Neutrophil (primary cell): Measurements from ENCODE around the gene PDE3B.
"Not testable (repeated sequence)": the region's sequence is repeated elsewhere in the genome, so short reads cannot be mapped to it uniquely, and the experiment has no call there.

Experiments
- H3K27ac ChIP-seq: fragments of 200-600 bp; sonication (generic); 2 replicates; pipeline ENCODE4 v1.5.1; 2016; ENCODE audit warnings: mild to moderate bottlenecking, moderate library complexity
- H3K27me3 ChIP-seq: fragments of 200-600 bp; sonication (generic); 2 replicates; pipeline ENCODE4 v1.6.0; 2016; ENCODE audit warnings: mild to moderate bottlenecking
- H3K36me3 ChIP-seq: fragments of 200-600 bp; sonication (generic); 2 replicates; pipeline ENCODE4 v1.5.1; 2017
- H3K4me1 ChIP-seq, 2 experiments: fragments of 200-600 bp in 1 of 2; sonication (generic) in 1 of 2; 1 replicate in 1 of 2; 2 replicates in 1 of 2; pipeline versions ENCODE4 v1.5.1 to v1.6.1; 2013 to 2016; ENCODE audit warnings: low read depth in 1 of 2, low read length in 1 of 2, mild to moderate bottlenecking in 1 of 2, moderate library complexity in 1 of 2; ENCODE audit not compliant: control insufficient read depth in 1 of 2, insufficient read depth in 1 of 2
- H3K4me3 ChIP-seq, 2 experiments: fragments of 200-600 bp in 1 of 2; sonication (generic) in 1 of 2; 1 replicate in 1 of 2; 2 replicates in 1 of 2; pipeline ENCODE4 v1.5.1; 2013 to 2016; ENCODE audit warnings: low read depth in 1 of 2, low read length in 1 of 2, mild to moderate bottlenecking in 1 of 2, moderate library complexity in 1 of 2
- H3K9me3 ChIP-seq: fragments of 200-600 bp; sonication (generic); 2 replicates; pipeline ENCODE4 v1.5.1; 2016
- CTCF ChIP-seq: fragments of 200-600 bp; sonication (generic); IDR thresholded peaks from 2 replicates; pipeline ENCODE4 v1.5.1; 2016; ENCODE audit warnings: antibody characterized with exemption

The PDE3B gene

GRCh38 chr11:14687456-14687855, 43.9 kb downstream of the PDE3B start:
- no peak overlapping the region for H3K27ac ChIP-seq

GRCh38 chr11:14687943-14688627, 44.5 kb downstream of the PDE3B start:
- Histone ChIP-seq H3K27me3 (no peaks in the 10 kb centered on the region), H3K36me3 (no peaks in the 10 kb centered on the region), H3K4me1 (no peaks in the 10 kb centered on the region), H3K27ac (no peak overlapping the region), H3K9me3 (no peaks in the 10 kb centered on the region), H3K4me3 (no peak overlapping the region)
- no peak for TF ChIP-seq CTCF

More at GRCh38 chr11:14687456-14687855, 43.9 kb downstream of the PDE3B start:
- no peak for TF ChIP-seq CTCF
- Histone ChIP-seq H3K9me3 (no peaks in the 10 kb centered on the region), H3K4me3 (no peak overlapping the region), H3K4me1 (no peaks in the 10 kb centered on the region), H3K36me3 (no peaks in the 10 kb centered on the region), H3K27me3 (no peaks in the 10 kb centered on the region)

- H3K4me1 ChIP-seq: peaks cover 6 to 13% of the 10 kb centered on the region in 2 experiments
- H3K4me3 ChIP-seq, H3K27me3 ChIP-seq, H3K36me3 ChIP-seq, H3K27ac ChIP-seq, H3K9me3 ChIP-seq: not testable (repeated sequence)
Measured at GRCh38 chr11:14695656-14696055, 52.1 kb downstream of the PDE3B start.

- Histone ChIP-seq H3K9me3 (no peaks in the 10 kb centered on the region), H3K27me3 (no peaks in the 10 kb centered on the region), H3K36me3 (no peaks in the 10 kb centered on the region), H3K4me1 (peaks cover 6 to 13% of the 10 kb centered on the region in 2 experiments), H3K4me3 (no peak overlapping the region), H3K27ac (no peak overlapping the region)
- TF ChIP-seq CTCF: no peak
Measured at GRCh38 chr11:14698771-14699170, 55.2 kb downstream of the PDE3B start.

- Histone ChIP-seq H3K4me1 (peaks cover 6 to 13% of the 10 kb centered on the region in 2 experiments), H3K27ac (no peak overlapping the region), H3K36me3 (no peaks in the 10 kb centered on the region), H3K4me3 (no peak overlapping the region), H3K9me3 (no peaks in the 10 kb centered on the region), H3K27me3 (no peaks in the 10 kb centered on the region)
- TF ChIP-seq CTCF: no peak
Measured at GRCh38 chr11:14700593-14700992, 57.0 kb downstream of the PDE3B start.

- Histone ChIP-seq H3K4me3 (no peak overlapping the region), H3K36me3 (no peaks in the 10 kb centered on the region), H3K27ac (no peak overlapping the region), H3K27me3 (no peaks in the 10 kb centered on the region), H3K9me3 (no peaks in the 10 kb centered on the region), H3K4me1 (peaks cover 6 to 13% of the 10 kb centered on the region in 2 experiments)
- TF ChIP-seq CTCF: no peak
Measured at GRCh38 chr11:14702760-14703159, 59.2 kb downstream of the PDE3B start.
